MCF 10A (cell line): Measurements from ENCODE around the gene ZC3H12C. TPM values are rescaled to one million over a fixed set of nuclear protein-coding genes. Genes with fewer than 3 reads are reported as not detected.

Source experiments
- BruUV-seq: library from RNA; stranded (reverse); fragments of 400-500 nt; replicated peaks from 2 replicates; lab custom pipeline; 2021; lab: Mats Ljungman, UMichigan
- CTCF ChIA-PET: fragments of 300-600 bp; sonication (Branson Sonifier 250); formaldehyde crosslinking; extraction: SDS; loops from one replicate; lab custom pipeline; 2021; ENCODE audit warnings: antibody characterized with exemption, inconsistent platforms; lab: Yijun Ruan, JAX
- POLR2A ChIA-PET: fragments of 300-600, 350-650 bp; sonication (Branson Sonifier 250); formaldehyde crosslinking; extraction: SDS; loops from one replicate; lab custom pipeline; 2020; ENCODE audit warnings: antibody characterized with exemption, inconsistent platforms; lab: Yijun Ruan, JAX
- DNase-seq: peaks from one replicate; pipeline ENCODE4 v3.0.0-alpha.2; 2018; ENCODE audit not compliant: unreplicated experiment
- H3K27ac Mint-ChIP-seq: one replicate; pipeline ENCODE4 v1.8.0; 2022; ENCODE audit warnings: mild to moderate bottlenecking, low read depth, mixed read lengths; ENCODE audit not compliant: unreplicated experiment
- H3K27me3 Mint-ChIP-seq: one replicate; pipeline ENCODE4 v1.8.0; 2022; ENCODE audit warnings: mixed read lengths; ENCODE audit not compliant: insufficient read depth, unreplicated experiment
- H3K36me3 Mint-ChIP-seq: one replicate; pipeline ENCODE4 v1.8.0; 2022; ENCODE audit warnings: mild to moderate bottlenecking, moderate library complexity, mixed read lengths; ENCODE audit not compliant: insufficient read depth, unreplicated experiment
- H3K4me1 Mint-ChIP-seq: one replicate; pipeline ENCODE4 v1.8.0; 2022; ENCODE audit warnings: mixed read lengths; ENCODE audit not compliant: insufficient read depth, unreplicated experiment
- H3K4me3 Mint-ChIP-seq: one replicate; pipeline ENCODE4 v1.8.0; 2022; ENCODE audit warnings: mild to moderate bottlenecking, moderate library complexity, mixed read lengths; ENCODE audit not compliant: unreplicated experiment
- H3K9me3 Mint-ChIP-seq: one replicate; pipeline ENCODE4 v1.8.0; 2022; ENCODE audit warnings: mixed read lengths; ENCODE audit not compliant: unreplicated experiment
- intact Hi-C: fragments of 100-400 bp; cut with micrococcal nuclease; formaldehyde crosslinking; loops from 2 replicates; pipeline ENCODE4 v1.14.1; 2022
- total RNA-seq: library from RNA; stranded (reverse); gene quantifications from 2 replicates; pipeline ENCODE4 v1.2.3, GENCODE V29; 2022
- TF ChIP-seq, protein P1 (sequence below): fragments of 200-600 bp; IDR thresholded peaks from one replicate; pipeline ENCODE4 v1.8.0; 2022; ENCODE audit warnings: antibody characterized with exemption, mild to moderate bottlenecking; ENCODE audit not compliant: unreplicated experiment

The ZC3H12C gene
- total RNA-seq, 1 experiment from 2014 or later, result 37.7 TPM

DNA sequence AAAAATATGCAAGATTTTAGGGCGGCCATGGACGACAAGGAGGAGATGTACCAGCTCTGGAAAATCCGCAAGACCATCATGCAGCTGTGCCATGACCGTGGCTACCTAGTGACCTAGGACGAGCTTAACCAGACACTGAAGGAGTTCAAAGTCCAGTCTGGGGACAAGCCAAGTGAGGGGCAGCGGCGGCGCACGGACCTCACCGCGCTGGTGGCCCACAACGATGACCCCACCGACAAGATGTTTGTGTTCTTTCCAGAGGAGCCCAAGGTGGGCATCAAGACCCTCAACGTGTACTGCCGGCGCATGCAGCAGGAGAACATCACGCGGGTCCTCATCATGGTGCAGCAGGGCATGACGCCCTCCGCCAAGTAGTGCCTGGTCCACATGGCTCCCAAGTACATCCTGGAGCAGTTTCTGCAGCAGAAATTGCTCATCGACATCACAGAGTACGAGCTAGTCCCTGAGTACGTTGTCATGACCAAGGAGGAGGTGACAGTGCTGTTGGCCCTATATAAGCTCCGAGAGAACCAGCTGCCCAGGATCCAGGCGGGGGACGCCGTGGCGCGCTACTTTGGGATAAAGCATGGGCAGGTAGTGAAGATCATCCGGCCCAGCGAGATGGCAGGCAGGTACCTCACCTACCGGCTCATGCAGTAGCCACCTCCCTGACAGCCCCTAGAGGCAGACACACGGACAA lies 43.5 kb upstream of the ZC3H12C start:
- CTCF ChIA-PET, result no interaction called here
- no peak for DNase-seq
- POLR2A ChIA-PET, result no interaction called here
- H3K27me3 Mint-ChIP-seq, result no peaks in the 10 kb centered on the region
- H3K4me3 Mint-ChIP-seq, result no peak overlapping the region
- no peak overlapping the region for H3K27ac Mint-ChIP-seq
- TF ChIP-seq, protein P1, sequence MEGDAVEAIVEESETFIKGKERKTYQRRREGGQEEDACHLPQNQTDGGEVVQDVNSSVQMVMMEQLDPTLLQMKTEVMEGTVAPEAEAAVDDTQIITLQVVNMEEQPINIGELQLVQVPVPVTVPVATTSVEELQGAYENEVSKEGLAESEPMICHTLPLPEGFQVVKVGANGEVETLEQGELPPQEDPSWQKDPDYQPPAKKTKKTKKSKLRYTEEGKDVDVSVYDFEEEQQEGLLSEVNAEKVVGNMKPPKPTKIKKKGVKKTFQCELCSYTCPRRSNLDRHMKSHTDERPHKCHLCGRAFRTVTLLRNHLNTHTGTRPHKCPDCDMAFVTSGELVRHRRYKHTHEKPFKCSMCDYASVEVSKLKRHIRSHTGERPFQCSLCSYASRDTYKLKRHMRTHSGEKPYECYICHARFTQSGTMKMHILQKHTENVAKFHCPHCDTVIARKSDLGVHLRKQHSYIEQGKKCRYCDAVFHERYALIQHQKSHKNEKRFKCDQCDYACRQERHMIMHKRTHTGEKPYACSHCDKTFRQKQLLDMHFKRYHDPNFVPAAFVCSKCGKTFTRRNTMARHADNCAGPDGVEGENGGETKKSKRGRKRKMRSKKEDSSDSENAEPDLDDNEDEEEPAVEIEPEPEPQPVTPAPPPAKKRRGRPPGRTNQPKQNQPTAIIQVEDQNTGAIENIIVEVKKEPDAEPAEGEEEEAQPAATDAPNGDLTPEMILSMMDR, result no peak
- H3K4me1 Mint-ChIP-seq, result no peaks in the 10 kb centered on the region
- intact Hi-C loops, result no loop called here
- BruUV-seq, result no TSS peak
- H3K36me3 Mint-ChIP-seq, result no peaks in the 10 kb centered on the region
- no peaks in the 10 kb centered on the region for H3K9me3 Mint-ChIP-seq

DNA sequence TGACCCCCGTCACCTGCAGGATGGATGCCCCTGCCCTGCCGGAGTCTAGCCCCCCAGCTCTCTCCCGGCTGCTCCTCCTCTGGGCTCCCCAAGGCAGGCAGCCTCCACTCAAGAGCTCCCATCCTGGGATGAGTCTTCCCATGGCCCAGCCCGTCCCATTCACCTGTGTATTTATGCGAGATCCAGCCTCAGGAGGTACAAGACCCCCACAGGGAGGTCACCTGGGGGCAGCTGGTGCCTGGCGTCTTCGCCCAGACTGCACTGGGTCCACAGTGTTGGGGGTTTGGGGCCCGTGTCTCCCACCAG lies 43.0 kb upstream of the ZC3H12C start:
- no TSS peak for BruUV-seq
- Mint-ChIP-seq H3K27ac (no peak overlapping the region), H3K27me3 (no peaks in the 10 kb centered on the region), H3K4me3 (no peak overlapping the region), H3K4me1 (no peaks in the 10 kb centered on the region), H3K36me3 (no peaks in the 10 kb centered on the region), H3K9me3 (no peaks in the 10 kb centered on the region)
- no peak for DNase-seq
- POLR2A ChIA-PET, result no interaction called here
- TF ChIP-seq, protein P1, result no peak
- CTCF ChIA-PET, result no interaction called here
- intact Hi-C loops, result no loop called here

DNA sequence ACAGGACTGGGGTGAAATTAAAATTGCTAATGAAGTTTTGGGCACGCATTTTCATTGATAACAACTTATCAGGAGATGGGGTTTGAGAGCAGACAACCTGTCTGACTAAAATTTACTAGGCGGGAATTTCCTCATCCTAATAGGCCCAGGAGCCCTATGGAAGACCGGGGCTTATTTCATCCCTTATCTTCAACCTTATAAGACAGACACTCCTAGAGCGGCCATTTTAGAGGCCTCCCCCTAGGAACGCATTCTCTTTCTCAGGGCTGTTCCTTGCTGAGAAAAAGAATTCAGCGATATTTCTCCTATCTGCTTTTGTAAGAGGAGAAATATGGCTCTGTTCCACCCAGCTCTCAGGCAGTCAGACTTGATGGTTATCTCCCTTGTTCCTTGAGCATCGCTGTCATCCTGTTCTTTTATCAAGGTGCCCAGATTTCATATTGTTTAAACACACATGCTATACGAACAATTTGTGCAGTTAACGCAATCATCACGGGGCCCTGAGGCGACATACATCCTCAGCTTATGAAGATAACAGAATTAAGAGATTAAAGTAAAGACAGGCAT lies 39.3 kb upstream of the ZC3H12C start:
- Mint-ChIP-seq H3K4me1 (no peaks in the 10 kb centered on the region), H3K36me3 (no peaks in the 10 kb centered on the region), H3K27ac (no peak overlapping the region), H3K27me3 (no peaks in the 10 kb centered on the region), H3K9me3 (no peaks in the 10 kb centered on the region), H3K4me3 (no peak overlapping the region)
- CTCF ChIA-PET, result no interaction called here
- intact Hi-C loops, result no loop called here
- DNase-seq, result no peak
- POLR2A ChIA-PET, result no interaction called here
- BruUV-seq, result no TSS peak
- TF ChIP-seq, protein P1, result no peak

DNA sequence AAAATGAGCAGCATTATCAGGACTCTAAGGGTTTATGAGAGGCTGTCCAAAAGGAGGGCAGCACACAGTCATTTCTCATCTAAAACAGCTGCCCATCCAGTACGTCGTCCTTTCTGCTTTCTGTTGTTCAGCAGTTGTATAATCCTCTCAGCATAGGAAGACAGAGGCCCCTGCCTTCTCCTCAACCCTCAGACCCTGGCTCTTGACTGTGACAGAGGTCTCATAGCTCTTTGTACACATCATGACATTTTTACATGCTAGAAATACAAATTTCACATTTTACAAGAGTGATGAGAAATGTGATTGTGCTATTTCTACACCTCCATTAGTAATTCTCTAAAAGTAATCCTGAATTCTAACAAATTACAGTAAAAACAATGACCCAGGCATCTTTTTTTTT lies 36.2 kb upstream of the ZC3H12C start:
- BruUV-seq, result no TSS peak
- Mint-ChIP-seq H3K4me3 (no peak overlapping the region), H3K27ac (no peak overlapping the region), H3K9me3 (no peaks in the 10 kb centered on the region), H3K27me3 (no peaks in the 10 kb centered on the region), H3K4me1 (no peaks in the 10 kb centered on the region), H3K36me3 (no peaks in the 10 kb centered on the region)
- intact Hi-C loops, result no loop called here
- ChIA-PET CTCF (interaction anchor here (0.6 to 1.0 kb wide), 2 partner anchors 15 to 41 kb away, joined by 4 to 5 read pairs; no protein-coding TSS in a partner anchor), POLR2A (interaction anchor here (0.8 kb wide), 1 partner anchor 8 kb away, joined by 4 read pairs; no protein-coding TSS in a partner anchor)
- DNase-seq, result no peak
- TF ChIP-seq, protein P1, result no peak
